ENCODE results near the gene EPHA7.

- TF ChIP-seq CTCF (conservative IDR thresholded peaks at IDR 0.05; ENCODE audit: low read depth, low read length) = no peak
- no peak for TF ChIP-seq RFX5 (IDR thresholded peaks at IDR 0.05; ENCODE audit: low read depth, low read length)
- TF ChIP-seq MXI1 (IDR thresholded peaks at IDR 0.05; ENCODE audit: borderline replicate concordance, low read depth, low read length) = no peak
- no peak for TF ChIP-seq POLR2A (IDR thresholded peaks at IDR 0.05; ENCODE audit: low read depth, low read length)
- TF ChIP-seq MAZ (IDR thresholded peaks at IDR 0.05; ENCODE audit: borderline replicate concordance, low read depth, low read length) = no peak
- TF ChIP-seq BHLHE40 (IDR thresholded peaks at IDR 0.05; ENCODE audit: low read depth, low read length) = no peak
- no peak for TF ChIP-seq NFE2L2 (IDR thresholded peaks at IDR 0.05; ENCODE audit: low read depth, low read length)
- TF ChIP-seq USF2 (IDR thresholded peaks at IDR 0.05; ENCODE audit: low read depth, low read length) = no peak
Observed at GRCh38 chr6:93418408-93419303, 703 bp downstream of the EPHA7 start.
